ENCODE measurements around the gene TAF8.

The TAF8 gene

GRCh38 chr6:42068872-42069522 lies 18.7 kb downstream of the TAF8 start:
- Histone ChIP-seq H3K27me3 (ENCODE audit: control insufficient read depth, insufficient read depth, low read length) (no peaks in the 10 kb centered on the region), H3K4me1 (ENCODE audit: control insufficient read depth, insufficient read depth, low read length) (no peaks in the 10 kb centered on the region), H3K4me3 (ENCODE audit: low read depth, low read length) (no peak overlapping the region), H3K9ac (ENCODE audit: low read depth, low read length) (no peak overlapping the region), H3K9me3 (ENCODE audit: control insufficient read depth, insufficient read depth, low read length) (no peaks in the 10 kb centered on the region), H3K27ac (ENCODE audit: low read depth, low read length) (no peak overlapping the region), H3K36me3 (ENCODE audit: control insufficient read depth, insufficient read depth, low read length) (peaks cover 76% of the 10 kb centered on the region)

GRCh38 chr6:42071881-42072583 lies 21.7 kb downstream of the TAF8 start:
- no peak overlapping the region for H3K27ac ChIP-seq (ENCODE audit: low read depth, low read length)
- peaks cover 68% of the 10 kb centered on the region for H3K36me3 ChIP-seq (ENCODE audit: control insufficient read depth, insufficient read depth, low read length)
- H3K27me3 ChIP-seq (ENCODE audit: control insufficient read depth, insufficient read depth, low read length), result no peaks in the 10 kb centered on the region
- no peaks in the 10 kb centered on the region for H3K4me1 ChIP-seq (ENCODE audit: control insufficient read depth, insufficient read depth, low read length)
- no peak overlapping the region for H3K9ac ChIP-seq (ENCODE audit: low read depth, low read length)
- H3K4me3 ChIP-seq (ENCODE audit: low read depth, low read length), result no peak overlapping the region
- no peaks in the 10 kb centered on the region for H3K9me3 ChIP-seq (ENCODE audit: control insufficient read depth, insufficient read depth, low read length)

- Histone ChIP-seq H3K27me3 (ENCODE audit: control insufficient read depth, insufficient read depth, low read length) (no peaks in the 10 kb centered on the region), H3K9me3 (ENCODE audit: control insufficient read depth, insufficient read depth, low read length) (no peaks in the 10 kb centered on the region), H3K4me3 (ENCODE audit: low read depth, low read length) (no peak overlapping the region), H3K27ac (ENCODE audit: low read depth, low read length) (no peak overlapping the region), H3K4me1 (ENCODE audit: control insufficient read depth, insufficient read depth, low read length) (no peaks in the 10 kb centered on the region), H3K9ac (ENCODE audit: low read depth, low read length) (no peak overlapping the region), H3K36me3 (ENCODE audit: control insufficient read depth, insufficient read depth, low read length) (peaks cover 67% of the 10 kb centered on the region)
Measured at GRCh38 chr6:42073287-42073686, 23.0 kb downstream of the TAF8 start.

DNA sequence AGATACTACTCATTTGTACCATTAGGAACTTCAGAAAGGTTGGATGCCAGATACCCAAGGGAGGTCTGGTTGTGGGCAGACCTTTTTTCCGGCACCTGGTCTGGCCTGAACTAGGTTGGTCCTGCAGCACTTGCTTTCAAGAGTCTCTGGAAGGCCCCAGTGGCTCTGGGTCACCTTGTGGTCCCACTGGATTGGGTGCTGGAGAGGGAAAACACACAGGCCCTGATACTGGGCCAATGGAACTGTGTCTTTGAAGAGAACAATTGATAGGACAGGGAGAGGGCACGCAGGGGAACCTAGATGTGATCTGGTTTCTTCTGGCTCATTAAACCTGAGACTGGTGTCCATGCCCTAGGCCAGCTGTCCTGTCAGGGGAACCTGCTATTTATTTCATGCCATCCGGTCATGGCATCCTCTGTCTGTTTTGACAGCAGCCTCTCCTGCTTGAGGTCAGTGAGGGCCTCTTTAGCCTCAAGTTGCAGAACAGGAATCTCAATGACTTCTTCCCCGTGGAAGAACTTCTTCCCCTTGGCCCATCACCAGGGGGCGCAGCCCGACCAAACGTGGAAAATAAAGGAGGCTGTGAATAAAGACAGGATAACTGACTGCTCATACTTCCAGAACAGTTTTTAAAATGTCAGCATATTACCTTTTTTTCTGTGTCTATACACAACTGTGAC lies 25.0 kb downstream of the TAF8 start:
- H3K36me3 ChIP-seq (ENCODE audit: control insufficient read depth, insufficient read depth, low read length), result peaks cover 59% of the 10 kb centered on the region
- H3K4me3 ChIP-seq (ENCODE audit: low read depth, low read length), result no peak overlapping the region
- H3K4me1 ChIP-seq (ENCODE audit: control insufficient read depth, insufficient read depth, low read length), result no peaks in the 10 kb centered on the region
- H3K27me3 ChIP-seq (ENCODE audit: control insufficient read depth, insufficient read depth, low read length), result no peaks in the 10 kb centered on the region
- H3K27ac ChIP-seq (ENCODE audit: low read depth, low read length), result no peak overlapping the region
- no peak overlapping the region for H3K9ac ChIP-seq (ENCODE audit: low read depth, low read length)
- no peaks in the 10 kb centered on the region for H3K9me3 ChIP-seq (ENCODE audit: control insufficient read depth, insufficient read depth, low read length)

- Histone ChIP-seq H3K4me3 (ENCODE audit: low read depth, low read length) (no peak overlapping the region), H3K36me3 (ENCODE audit: control insufficient read depth, insufficient read depth, low read length) (peaks cover 39% of the 10 kb centered on the region), H3K27ac (ENCODE audit: low read depth, low read length) (no peak overlapping the region), H3K27me3 (ENCODE audit: control insufficient read depth, insufficient read depth, low read length) (no peaks in the 10 kb centered on the region), H3K9me3 (ENCODE audit: control insufficient read depth, insufficient read depth, low read length) (no peaks in the 10 kb centered on the region), H3K9ac (ENCODE audit: low read depth, low read length) (no peak overlapping the region), H3K4me1 (ENCODE audit: control insufficient read depth, insufficient read depth, low read length) (no peaks in the 10 kb centered on the region)
Measured at GRCh38 chr6:42078386-42078785, 28.1 kb downstream of the TAF8 start.

DNA sequence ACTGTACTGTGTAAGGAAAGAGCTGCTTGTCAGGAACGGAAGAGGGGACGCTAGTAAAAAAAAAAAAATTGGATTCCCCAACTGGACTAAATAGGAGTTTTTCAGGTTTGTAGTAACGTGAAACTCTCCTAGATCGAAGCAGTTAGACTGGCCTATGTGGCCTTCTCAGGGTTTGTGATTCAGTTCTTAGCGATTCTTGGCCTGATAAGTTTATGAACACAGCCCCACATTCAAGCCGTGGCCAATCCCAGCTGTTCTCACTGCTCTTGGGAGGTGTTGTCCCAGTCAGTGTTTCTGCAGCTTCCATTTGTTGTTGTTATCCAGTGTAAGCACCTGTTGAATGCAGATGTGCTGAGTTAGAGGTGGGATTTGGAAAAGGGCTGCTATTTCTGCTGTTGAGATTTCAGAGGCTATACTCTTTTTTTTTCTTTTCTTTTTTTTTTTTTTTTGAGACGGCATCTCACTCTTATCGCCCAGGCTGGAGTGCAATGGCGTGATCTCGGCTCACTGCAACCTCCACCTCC lies 29.7 kb downstream of the TAF8 start:
- no peak overlapping the region for H3K9ac ChIP-seq (ENCODE audit: low read depth, low read length)
- H3K4me3 ChIP-seq (ENCODE audit: low read depth, low read length), result no peak overlapping the region
- no peaks in the 10 kb centered on the region for H3K9me3 ChIP-seq (ENCODE audit: control insufficient read depth, insufficient read depth, low read length)
- peaks cover 34% of the 10 kb centered on the region for H3K36me3 ChIP-seq (ENCODE audit: control insufficient read depth, insufficient read depth, low read length)
- H3K27me3 ChIP-seq (ENCODE audit: control insufficient read depth, insufficient read depth, low read length), result no peaks in the 10 kb centered on the region
- no peaks in the 10 kb centered on the region for H3K4me1 ChIP-seq (ENCODE audit: control insufficient read depth, insufficient read depth, low read length)
- no peak overlapping the region for H3K27ac ChIP-seq (ENCODE audit: low read depth, low read length)

GRCh38 chr6:42083530-42083929 lies 33.2 kb downstream of the TAF8 start:
- H3K27ac ChIP-seq (ENCODE audit: low read depth, low read length), result no peak overlapping the region

DNA sequence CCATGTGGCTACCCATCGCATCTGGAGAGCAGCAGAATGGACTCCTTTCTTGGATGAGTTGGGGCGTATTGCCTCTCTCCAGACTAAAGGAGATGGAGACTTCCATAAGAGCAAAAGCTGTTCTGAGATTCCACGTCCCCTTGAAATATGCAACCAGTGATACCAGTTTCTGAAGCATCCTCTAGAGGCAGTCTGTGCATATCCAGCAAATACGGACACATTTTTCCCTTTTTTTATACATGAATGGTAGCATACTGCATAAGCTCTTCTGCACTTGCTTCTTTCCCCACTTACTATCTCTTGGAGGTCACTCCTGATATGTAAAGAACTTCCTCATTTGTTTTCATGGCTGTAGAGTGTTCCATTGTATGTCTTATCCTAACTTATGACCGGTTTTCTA lies 34.6 kb downstream of the TAF8 start:
- H3K9ac ChIP-seq (ENCODE audit: low read depth, low read length), result no peak overlapping the region
- H3K27me3 ChIP-seq (ENCODE audit: control insufficient read depth, insufficient read depth, low read length), result no peaks in the 10 kb centered on the region
- no peak overlapping the region for H3K4me3 ChIP-seq (ENCODE audit: low read depth, low read length)
- peaks cover 5% of the 10 kb centered on the region; the same call in 1 of the 2 replicates for H3K36me3 ChIP-seq (ENCODE audit: control insufficient read depth, insufficient read depth, low read length)
- H3K9me3 ChIP-seq (ENCODE audit: control insufficient read depth, insufficient read depth, low read length), result no peaks in the 10 kb centered on the region
- no peak overlapping the region for H3K27ac ChIP-seq (ENCODE audit: low read depth, low read length)
- peaks cover 11% of the 10 kb centered on the region for H3K4me1 ChIP-seq (ENCODE audit: control insufficient read depth, insufficient read depth, low read length)

More at GRCh38 chr6:42083530-42083929, 33.2 kb downstream of the TAF8 start:
- Histone ChIP-seq H3K4me3 (ENCODE audit: low read depth, low read length) (no peak overlapping the region), H3K36me3 (ENCODE audit: control insufficient read depth, insufficient read depth, low read length) (peaks cover 12% of the 10 kb centered on the region), H3K4me1 (ENCODE audit: control insufficient read depth, insufficient read depth, low read length) (peaks cover 11% of the 10 kb centered on the region), H3K9me3 (ENCODE audit: control insufficient read depth, insufficient read depth, low read length) (no peaks in the 10 kb centered on the region), H3K27me3 (ENCODE audit: control insufficient read depth, insufficient read depth, low read length) (no peaks in the 10 kb centered on the region), H3K9ac (ENCODE audit: low read depth, low read length) (no peak overlapping the region)

GRCh38 chr6:42086046-42087035 lies 36.0 kb downstream of the TAF8 start:
- Histone ChIP-seq H3K27me3 (ENCODE audit: control insufficient read depth, insufficient read depth, low read length) (no peaks in the 10 kb centered on the region), H3K27ac (ENCODE audit: low read depth, low read length) (no peak overlapping the region), H3K4me3 (ENCODE audit: low read depth, low read length) (no peak overlapping the region), H3K4me1 (ENCODE audit: control insufficient read depth, insufficient read depth, low read length) (peaks cover 11% of the 10 kb centered on the region), H3K9ac (ENCODE audit: low read depth, low read length) (no peak overlapping the region), H3K36me3 (ENCODE audit: control insufficient read depth, insufficient read depth, low read length) (0 out of 2 replicates have a peak, but pooled peaks cover 3% of the 10 kb centered on the region), H3K9me3 (ENCODE audit: control insufficient read depth, insufficient read depth, low read length) (no peaks in the 10 kb centered on the region)

- H3K9ac ChIP-seq (ENCODE audit: low read depth, low read length), result no peak overlapping the region
- H3K9me3 ChIP-seq (ENCODE audit: control insufficient read depth, insufficient read depth, low read length), result no peaks in the 10 kb centered on the region
- H3K4me3 ChIP-seq (ENCODE audit: low read depth, low read length), result no peak overlapping the region
- no peaks in the 10 kb centered on the region for H3K36me3 ChIP-seq (ENCODE audit: control insufficient read depth, insufficient read depth, low read length)
- H3K27me3 ChIP-seq (ENCODE audit: control insufficient read depth, insufficient read depth, low read length), result peaks cover 5% of the 10 kb centered on the region
- H3K27ac ChIP-seq (ENCODE audit: low read depth, low read length), result no peak overlapping the region
- peaks cover 11% of the 10 kb centered on the region for H3K4me1 ChIP-seq (ENCODE audit: control insufficient read depth, insufficient read depth, low read length)
Measured at GRCh38 chr6:42088101-42088591, 37.8 kb downstream of the TAF8 start.
